HEK293 (cell line): ENCODE results near the gene SLC40A1.

Experiments
- CTCF ChIA-PET: fragments of 350-600 bp; formaldehyde crosslinking; extraction: SDS; loops from one replicate; lab custom pipeline; 2021; ENCODE audit warnings: antibody characterized with exemption; lab: Yijun Ruan, JAX
- POLR2A ChIA-PET: fragments of 300-600 bp; formaldehyde crosslinking; extraction: SDS; loops from one replicate; lab custom pipeline; 2020; ENCODE audit warnings: antibody characterized with exemption, inconsistent platforms; lab: Yijun Ruan, JAX
- H3K27ac ChIP-seq: fragments of 200-500 bp; sonication (Bioruptor generic); 2 replicates; pipeline ENCODE4 v1.5.1; 2014; ENCODE audit warnings: low read depth, low read length, control low read depth, inconsistent platforms; ENCODE audit errors: extremely low read depth
- H3K36me3 ChIP-seq, 2 experiments: fragments of 200-500 bp in 1 of 2; sonication (Bioruptor generic) in 1 of 2; 1 replicate in 1 of 2; 2 replicates in 1 of 2; pipeline ENCODE4 v1.5.1; 2014 to 2017; ENCODE audit warnings: inconsistent platforms in 2 of 2, low read length in 2 of 2; ENCODE audit not compliant: control insufficient read depth in 2 of 2, insufficient read depth in 1 of 2
- H3K4me1 ChIP-seq: fragments of 200-500 bp; sonication (Bioruptor generic); 2 replicates; pipeline ENCODE4 v1.5.1; 2014; ENCODE audit warnings: mild to moderate bottlenecking, low read length, inconsistent platforms; ENCODE audit not compliant: control insufficient read depth, insufficient read depth
- H3K4me3 ChIP-seq: 2 replicates; pipeline ENCODE4 v1.5.1; 2011; ENCODE audit warnings: low read depth, mild to moderate bottlenecking, control low read depth, low read length, moderate library complexity
- H3K9me3 ChIP-seq: fragments of 200-500 bp; sonication (Bioruptor generic); 2 replicates; pipeline ENCODE4 v1.5.1; 2014; ENCODE audit warnings: low read depth, low read length, inconsistent platforms; ENCODE audit not compliant: control insufficient read depth, insufficient read depth
- AEBP2 ChIP-seq: fragments of 450-650 bp; formaldehyde crosslinking; IDR thresholded peaks from 2 replicates; pipeline ENCODE4 v1.5.1; 2016; ENCODE audit warnings: missing biosample characterization, missing genetic modification characterization, borderline replicate concordance
- BCL11A ChIP-seq: fragments of 450-650 bp; formaldehyde crosslinking; IDR thresholded peaks from 2 replicates; pipeline ENCODE4 v1.5.1; 2016; ENCODE audit warnings: low read depth, missing biosample characterization, missing genetic modification characterization
- FEZF1 ChIP-seq: fragments of 450-650 bp; formaldehyde crosslinking; IDR thresholded peaks from 2 replicates; pipeline ENCODE4 v1.5.1; 2016; ENCODE audit warnings: missing biosample characterization, missing genetic modification characterization
- ZBTB10 ChIP-seq: fragments of 450-650 bp; formaldehyde crosslinking; IDR thresholded peaks from 2 replicates; pipeline ENCODE4 v1.5.1; 2016; ENCODE audit warnings: missing biosample characterization, missing genetic modification characterization
- ZBTB11 ChIP-seq: fragments of 450-650 bp; formaldehyde crosslinking; conservative IDR thresholded peaks from 2 replicates; pipeline ENCODE4 v1.5.1; 2016; ENCODE audit warnings: low read depth, missing biosample characterization, missing genetic modification characterization
- ZBTB17 ChIP-seq: fragments of 450-650 bp; formaldehyde crosslinking; IDR thresholded peaks from 2 replicates; pipeline ENCODE4 v1.5.1; 2016; ENCODE audit warnings: missing biosample characterization, missing genetic modification characterization
- ZBTB20 ChIP-seq: fragments of 450-650 bp; formaldehyde crosslinking; IDR thresholded peaks from 2 replicates; pipeline ENCODE4 v1.5.1; 2016; ENCODE audit warnings: missing biosample characterization, missing genetic modification characterization
- ZFHX2 ChIP-seq: fragments of 450-650 bp; formaldehyde crosslinking; conservative IDR thresholded peaks from 2 replicates; pipeline ENCODE4 v1.5.1; 2016; ENCODE audit warnings: missing biosample characterization, missing genetic modification characterization
- ZFP37 ChIP-seq: fragments of 450-650 bp; formaldehyde crosslinking; IDR thresholded peaks from 2 replicates; pipeline ENCODE4 v1.5.1; 2016; ENCODE audit warnings: missing biosample characterization, missing genetic modification characterization
- ZNF10 ChIP-seq: fragments of 450-650 bp; formaldehyde crosslinking; IDR thresholded peaks from 2 replicates; pipeline ENCODE4 v1.5.1; 2017; ENCODE audit warnings: missing biosample characterization, missing genetic modification characterization
- ZNF121 ChIP-seq: fragments of 450-650 bp; formaldehyde crosslinking; IDR thresholded peaks from 2 replicates; pipeline ENCODE4 v1.5.1; 2016; ENCODE audit warnings: missing biosample characterization, missing genetic modification characterization
- ZNF146 ChIP-seq: fragments of 450-650 bp; formaldehyde crosslinking; IDR thresholded peaks from 2 replicates; pipeline ENCODE4 v1.5.1; 2016; ENCODE audit warnings: missing biosample characterization, missing genetic modification characterization
- ZNF394 ChIP-seq: fragments of 450-650 bp; formaldehyde crosslinking; IDR thresholded peaks from 2 replicates; pipeline ENCODE4 v1.5.1; 2016; ENCODE audit warnings: missing biosample characterization, missing genetic modification characterization, mild to moderate bottlenecking, moderate library complexity, borderline replicate concordance
- ZNF549 ChIP-seq: fragments of 450-650 bp; IDR thresholded peaks from 2 replicates; pipeline ENCODE4 v1.5.1; 2018; ENCODE audit warnings: missing biosample characterization, missing genetic modification characterization, mild to moderate bottlenecking, inconsistent platforms, moderate library complexity
- ZNF596 ChIP-seq: fragments of 450-650 bp; IDR thresholded peaks from 2 replicates; pipeline ENCODE4 v1.5.0; 2018; ENCODE audit warnings: missing biosample characterization, mild to moderate bottlenecking, missing genetic modification characterization, moderate library complexity
- ZNF660 ChIP-seq: fragments of 450-650 bp; IDR thresholded peaks from 2 replicates; pipeline ENCODE4 v1.5.1; 2018; ENCODE audit warnings: missing biosample characterization, mild to moderate bottlenecking, missing genetic modification characterization
- ZNF704 ChIP-seq: fragments of 450-650 bp; formaldehyde crosslinking; IDR thresholded peaks from 2 replicates; pipeline ENCODE4 v1.5.1; 2016; ENCODE audit warnings: missing biosample characterization, missing genetic modification characterization
- ZNF792 ChIP-seq: fragments of 450-650 bp; formaldehyde crosslinking; IDR thresholded peaks from 2 replicates; pipeline ENCODE4 v1.5.1; 2016; ENCODE audit warnings: missing biosample characterization, missing genetic modification characterization

The SLC40A1 gene

GRCh38 chr2:189543367-189543766, 37.2 kb downstream of the SLC40A1 start:
- POLR2A ChIA-PET = no interaction called here
- H3K27ac ChIP-seq = no peak overlapping the region

GRCh38 chr2:189542145-189542882, 38.3 kb downstream of the SLC40A1 start:
- H3K4me1 ChIP-seq = no peaks in the 10 kb centered on the region
- H3K4me3 ChIP-seq = no peak overlapping the region
- no peaks in the 10 kb centered on the region for H3K36me3 ChIP-seq
- ChIA-PET CTCF (no interaction called here), POLR2A (no interaction called here)
- H3K9me3 ChIP-seq = no peaks in the 10 kb centered on the region
- no peak overlapping the region for H3K27ac ChIP-seq
- TF ChIP-seq ZNF394 (no peak), ZNF121 (no peak), ZFP37 (no peak), ZBTB20 (tag by site-specific recombination) (no peak), ZFHX2 (tag by site-specific recombination) (no peak), FEZF1 (tag by site-specific recombination) (no peak), ZNF10 (no peak), ZNF146 (tag by site-specific recombination) (no peak), ZBTB11 (no peak), ZNF704 (tag by site-specific recombination) (no peak), ZNF596 (tag by site-specific recombination) (no peak), ZNF549 (tag by site-specific recombination) (no peak), ZNF792 (tag by site-specific recombination) (no peak), ZNF660 (tag by site-specific recombination) (no peak), ZBTB17 (tag by site-specific recombination) (no peak), ZBTB10 (tag by site-specific recombination) (no peak), AEBP2 (no peak)

More at GRCh38 chr2:189543367-189543766, 37.2 kb downstream of the SLC40A1 start:
- H3K4me1 ChIP-seq = no peaks in the 10 kb centered on the region
- no peak for TF ChIP-seq BCL11A
- H3K9me3 ChIP-seq = no peaks in the 10 kb centered on the region
- H3K4me3 ChIP-seq = no peak overlapping the region
- CTCF ChIA-PET = no interaction called here
- H3K36me3 ChIP-seq = no peaks in the 10 kb centered on the region
